Activated CD8-positive, alpha-beta T cell treated with anti-CD3 and anti-CD28 coated beads for 36 hours (primary cell): ENCODE measurements around the gene EP300. TPM values are rescaled to one million over a fixed set of nuclear protein-coding genes. Genes with fewer than 3 reads are reported as not detected.
"Not testable (repeated sequence)": the region's sequence is repeated elsewhere in the genome, so short reads cannot be mapped to it uniquely, and the experiment has no call there.

Experiments used
- ATAC-seq: fragments of 200-7000 bp; cut with Tn5 transposase; one replicate; pipeline ENCODE4 v1.10.0; 2021; ENCODE audit warnings: mild to moderate bottlenecking, moderate library complexity
- CTCF ChIA-PET: fragments of 350-600 bp; sonication (Branson Sonifier 250); formaldehyde crosslinking; loops from one replicate; lab custom pipeline; 2021; ENCODE audit warnings: antibody characterized with exemption; lab: Charles Lee
- POLR2A ChIA-PET: fragments of 350-600 bp; sonication (Branson Sonifier 250); formaldehyde crosslinking; loops from one replicate; lab custom pipeline; 2021; ENCODE audit warnings: antibody characterized with exemption; lab: Charles Lee
- DNase-seq: peaks from one replicate; pipeline ENCODE4 v3.0.0-alpha.2; 2020
- H3K27ac Mint-ChIP-seq: one replicate; pipeline ENCODE4 v1.8.0; 2021; ENCODE audit warnings: mild to moderate bottlenecking, mixed read lengths
- H3K27me3 Mint-ChIP-seq: one replicate; pipeline ENCODE4 v1.8.0; 2021; ENCODE audit warnings: mixed read lengths
- H3K36me3 Mint-ChIP-seq: one replicate; pipeline ENCODE4 v1.8.0; 2021; ENCODE audit warnings: low read depth, mixed read lengths
- H3K4me1 Mint-ChIP-seq: one replicate; pipeline ENCODE4 v1.8.0; 2021; ENCODE audit warnings: low read depth, mixed read lengths
- H3K4me3 Mint-ChIP-seq: one replicate; pipeline ENCODE4 v1.8.0; 2021; ENCODE audit warnings: mild to moderate bottlenecking, moderate library complexity, mixed read lengths
- H3K9me3 Mint-ChIP-seq: one replicate; pipeline ENCODE4 v1.8.0; 2021; ENCODE audit warnings: mixed read lengths
- intact Hi-C: fragments of 100-400 bp; cut with micrococcal nuclease; formaldehyde crosslinking; loops from one replicate; pipeline ENCODE4 v1.10.0; 2022
- total RNA-seq, 2 experiments: library from RNA; stranded (reverse); gene quantifications; one replicate each; pipeline ENCODE4 v1.2.3, GENCODE V29; 2021
- TF ChIP-seq, protein P1 (sequence below): fragments of 200-600 bp; IDR thresholded peaks from one replicate; pipeline ENCODE4 v1.8.0; 2022; ENCODE audit warnings: antibody characterized with exemption, mild to moderate bottlenecking

Gene EP300
- total RNA-seq, result 10 to 100 TPM; 39.6 to 39.7 TPM

DNA sequence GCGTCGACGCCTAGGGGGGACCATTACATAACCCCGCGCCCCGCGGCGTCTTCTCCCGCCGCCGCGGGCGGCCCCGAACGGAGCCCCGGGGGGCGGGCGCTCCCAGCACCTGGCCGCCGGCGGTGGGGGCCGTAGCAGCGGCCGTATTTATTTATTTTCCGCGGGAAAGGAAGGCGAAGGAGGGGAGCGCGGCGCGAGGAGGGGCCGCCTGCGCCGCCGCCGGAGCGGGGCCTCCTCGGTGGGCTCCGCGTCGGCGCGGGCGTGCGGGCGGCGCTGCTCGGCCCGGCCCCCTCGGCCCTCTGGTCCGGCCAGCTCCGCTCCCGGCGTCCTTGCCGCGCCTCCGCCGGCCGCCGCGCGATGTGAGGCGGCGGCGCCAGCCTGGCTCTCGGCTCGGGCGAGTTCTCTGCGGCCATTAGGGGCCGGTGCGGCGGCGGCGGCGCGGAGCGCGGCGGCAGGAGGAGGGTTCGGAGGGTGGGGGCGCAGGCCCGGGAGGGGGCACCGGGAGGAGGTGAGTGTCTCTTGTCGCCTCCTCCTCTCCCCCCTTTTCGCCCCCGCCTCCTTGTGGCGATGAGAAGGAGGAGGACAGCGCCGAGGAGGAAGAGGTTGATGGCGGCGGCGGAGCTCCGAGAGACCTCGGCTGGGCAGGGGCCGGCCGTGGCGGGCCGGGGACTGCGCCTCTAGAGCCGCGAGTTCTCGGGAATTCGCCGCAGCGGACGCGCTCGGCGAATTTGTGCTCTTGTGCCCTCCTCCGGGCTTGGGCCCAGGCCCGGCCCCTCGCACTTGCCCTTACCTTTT, at the start of gene EP300:
EP300 (plus strand) TSS at position 570 of the 795 bp plus-strand sequence. CDS start 413 bp downstream, outside the sequence.
- Mint-ChIP-seq H3K9me3 (no peaks in the 10 kb centered on the region), H3K27ac (peak within 1 kb of the TSS; percentile 100), H3K36me3 (peaks cover 32% of the 10 kb centered on the region), H3K4me3 (peak within 1 kb of the TSS; percentile 98), H3K4me1 (peaks cover 28% of the 10 kb centered on the region), H3K27me3 (no peaks in the 10 kb centered on the region)
- peak; percentile 89 for DNase-seq
- ChIA-PET CTCF (interaction anchor here (1.1 to 2.6 kb wide), 3 partner anchors 14 to 145 kb away, joined by 4 to 8 read pairs (median 4); partner anchors contain the start of gene RBX1), POLR2A (interaction anchor here (0.8 to 4.7 kb wide), 8 partner anchors 14 to 194 kb away, joined by 3 to 28 read pairs (median 4); partner anchors contain the start of genes RANGAP1 and RBX1)
- ATAC-seq, result peak; percentile 37
- TF ChIP-seq, protein P1, sequence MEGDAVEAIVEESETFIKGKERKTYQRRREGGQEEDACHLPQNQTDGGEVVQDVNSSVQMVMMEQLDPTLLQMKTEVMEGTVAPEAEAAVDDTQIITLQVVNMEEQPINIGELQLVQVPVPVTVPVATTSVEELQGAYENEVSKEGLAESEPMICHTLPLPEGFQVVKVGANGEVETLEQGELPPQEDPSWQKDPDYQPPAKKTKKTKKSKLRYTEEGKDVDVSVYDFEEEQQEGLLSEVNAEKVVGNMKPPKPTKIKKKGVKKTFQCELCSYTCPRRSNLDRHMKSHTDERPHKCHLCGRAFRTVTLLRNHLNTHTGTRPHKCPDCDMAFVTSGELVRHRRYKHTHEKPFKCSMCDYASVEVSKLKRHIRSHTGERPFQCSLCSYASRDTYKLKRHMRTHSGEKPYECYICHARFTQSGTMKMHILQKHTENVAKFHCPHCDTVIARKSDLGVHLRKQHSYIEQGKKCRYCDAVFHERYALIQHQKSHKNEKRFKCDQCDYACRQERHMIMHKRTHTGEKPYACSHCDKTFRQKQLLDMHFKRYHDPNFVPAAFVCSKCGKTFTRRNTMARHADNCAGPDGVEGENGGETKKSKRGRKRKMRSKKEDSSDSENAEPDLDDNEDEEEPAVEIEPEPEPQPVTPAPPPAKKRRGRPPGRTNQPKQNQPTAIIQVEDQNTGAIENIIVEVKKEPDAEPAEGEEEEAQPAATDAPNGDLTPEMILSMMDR, result peak; percentile 23
- intact Hi-C loops, result loop anchor here (2.0 kb wide), 1 partner anchor 69 kb away; no protein-coding TSS in a partner anchor

DNA sequence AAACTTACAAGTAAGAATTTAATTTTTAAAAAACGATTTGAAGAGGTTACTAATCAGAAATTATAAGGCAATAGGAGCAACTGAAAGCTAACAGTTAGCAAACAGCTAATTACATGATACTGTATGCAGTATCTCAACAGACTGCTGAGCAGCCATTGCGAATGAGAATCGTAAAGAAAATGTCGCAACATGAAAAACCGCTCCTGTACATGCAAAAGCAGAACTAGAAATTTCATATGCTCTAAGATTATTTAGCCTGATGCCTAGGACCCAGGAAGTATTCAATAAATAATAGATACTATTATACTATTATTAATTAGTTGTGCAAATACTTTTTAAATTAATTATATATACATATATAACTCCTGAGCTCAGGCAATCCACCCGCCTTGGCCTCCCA, 48.7 kb upstream of the EP300 start:
- CTCF ChIA-PET, result interaction anchor here (3.5 kb wide), 1 partner anchor 121 kb away, joined by 12 read pairs; no protein-coding TSS in a partner anchor
- POLR2A ChIA-PET, result interaction anchor here (0.8 kb wide), 1 partner anchor 149 kb away, joined by 3 read pairs; no protein-coding TSS in a partner anchor
- Mint-ChIP-seq H3K36me3 (no peaks in the 10 kb centered on the region), H3K27me3 (no peaks in the 10 kb centered on the region), H3K4me1 (no peaks in the 10 kb centered on the region), H3K4me3 (no peak overlapping the region), H3K27ac (no peak overlapping the region), H3K9me3 (no peaks in the 10 kb centered on the region)
- TF ChIP-seq, protein P1, result no peak
- intact Hi-C loops, result no loop called here
- no peak for DNase-seq
- ATAC-seq, result no peak

DNA sequence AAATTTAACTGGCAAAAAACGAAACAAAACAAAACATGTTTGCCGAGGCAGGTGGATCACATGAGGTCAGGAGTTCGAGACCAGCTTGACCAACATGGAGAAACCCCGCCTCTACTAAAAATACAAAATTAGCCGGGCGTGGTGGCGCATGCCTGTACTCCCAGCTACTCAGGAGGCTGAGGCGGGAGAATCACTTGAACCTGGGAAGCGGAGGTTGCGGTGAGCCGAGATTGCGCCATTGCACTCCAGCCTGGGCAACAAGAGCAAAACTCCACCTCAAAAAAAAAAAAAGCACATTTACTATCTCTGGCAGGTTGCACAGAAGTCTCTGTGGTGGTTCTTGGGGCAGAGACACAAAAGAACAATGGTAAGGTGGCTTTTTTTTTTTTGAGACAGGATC, 46.8 kb upstream of the EP300 start:
- H3K9me3 Mint-ChIP-seq, intact Hi-C loops, H3K27ac Mint-ChIP-seq, DNase-seq, ATAC-seq, H3K27me3 Mint-ChIP-seq, H3K4me1 Mint-ChIP-seq, H3K4me3 Mint-ChIP-seq, H3K36me3 Mint-ChIP-seq: not testable (repeated sequence)
- ChIA-PET POLR2A (interaction anchor here (0.8 kb wide), 1 partner anchor 391 kb away, joined by 3 read pairs; no protein-coding TSS in a partner anchor), CTCF (interaction anchor here (0.7 to 3.5 kb wide), 3 partner anchors 70 to 477 kb away, joined by 3 to 12 read pairs (median 3); no protein-coding TSS in a partner anchor)

DNA sequence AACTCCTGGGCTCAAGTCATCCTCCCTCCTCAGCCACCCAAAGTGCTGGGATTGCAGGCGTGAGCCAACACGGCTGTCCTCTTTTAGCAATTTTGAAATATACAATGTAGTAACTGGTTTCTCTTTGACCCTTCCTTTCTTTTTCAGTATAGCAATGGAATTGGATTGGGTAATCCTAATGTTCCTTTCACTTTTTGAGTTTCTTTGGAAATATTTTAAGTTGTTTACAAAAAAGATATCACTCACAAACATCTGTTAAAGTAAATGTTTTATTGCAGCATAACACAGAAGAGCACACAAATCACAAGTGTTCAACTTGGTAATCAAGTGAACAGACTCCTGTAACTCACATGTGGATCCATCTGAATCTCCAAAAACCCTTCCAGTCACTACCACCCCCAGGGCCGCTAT, 44.6 kb upstream of the EP300 start:
- ATAC-seq (no peak), DNase-seq (no peak)
- Mint-ChIP-seq H3K27ac (no peak overlapping the region), H3K36me3 (no peaks in the 10 kb centered on the region), H3K4me1 (no peaks in the 10 kb centered on the region), H3K27me3 (no peaks in the 10 kb centered on the region), H3K9me3 (no peaks in the 10 kb centered on the region), H3K4me3 (no peak overlapping the region)
- CTCF ChIA-PET, result no interaction called here
- TF ChIP-seq, protein P1, result no peak
- POLR2A ChIA-PET, result no interaction called here
- intact Hi-C loops, result no loop called here

DNA sequence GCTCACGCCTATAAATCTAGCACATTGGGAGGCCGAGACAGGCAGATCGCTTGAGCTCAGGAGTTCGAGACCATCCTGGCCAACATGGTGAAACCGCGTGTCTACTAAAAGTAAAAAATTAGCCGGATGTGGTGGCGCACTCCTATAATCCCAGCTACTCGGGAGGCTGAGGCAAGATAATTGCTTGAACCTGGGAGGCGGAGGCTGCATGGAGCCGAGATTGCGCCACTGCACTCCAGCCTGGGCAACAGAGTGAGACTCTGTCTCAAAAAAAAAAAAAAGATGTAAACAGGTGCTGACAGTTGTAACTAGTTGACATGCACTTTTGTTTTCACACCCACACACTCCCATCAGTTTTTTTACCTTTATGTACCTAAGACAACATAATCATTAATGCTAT, 44.0 kb upstream of the EP300 start:
- ATAC-seq, CTCF ChIA-PET, H3K36me3 Mint-ChIP-seq, H3K27ac Mint-ChIP-seq, H3K4me3 Mint-ChIP-seq, POLR2A ChIA-PET, H3K4me1 Mint-ChIP-seq, DNase-seq, intact Hi-C loops, H3K9me3 Mint-ChIP-seq, H3K27me3 Mint-ChIP-seq: not testable (repeated sequence)
